ENCODE data around the gene DSCAM.

DNA sequence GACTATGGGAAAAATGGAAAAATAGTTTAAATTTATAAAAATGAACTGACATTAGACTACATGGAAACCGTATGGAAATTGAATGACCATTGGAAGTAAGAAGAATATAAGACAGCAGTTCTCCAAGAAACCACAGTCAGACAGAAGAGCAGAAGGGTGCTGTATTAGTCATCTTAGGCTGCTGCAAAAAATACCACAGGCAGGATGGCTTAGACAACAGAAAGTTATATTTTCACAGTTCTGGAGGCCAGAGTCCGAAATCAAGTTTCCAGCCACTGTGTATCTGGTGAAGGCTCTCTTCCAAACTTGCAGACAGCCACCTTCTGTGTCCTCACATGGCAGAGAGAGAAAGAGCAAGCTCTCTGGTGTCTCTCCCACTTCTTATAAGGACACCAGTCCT, 175.2 kb downstream of the DSCAM start:
- TF ChIP-seq POLR2A (IDR thresholded peaks at IDR 0.05; ENCODE audit: low read depth, low read length) (no peak), MAX (IDR thresholded peaks at IDR 0.05; ENCODE audit: insufficient read depth, insufficient read length) (no peak), POLR2AphosphoS5 (IDR thresholded peaks at IDR 0.05; ENCODE audit: insufficient read depth, low read depth, low read length) (no peak), GATA2 (IDR thresholded peaks at IDR 0.05; ENCODE audit: insufficient read depth, insufficient read length, low read depth, low read length) (no peak), MYC (IDR thresholded peaks at IDR 0.05; ENCODE audit: low read depth, low read length) (no peak), EZH2 (IDR thresholded peaks at IDR 0.05; ENCODE audit: borderline replicate concordance, low read depth, low read length, severe bottlenecking) (no peak), JUN (IDR thresholded peaks at IDR 0.05; ENCODE audit: borderline replicate concordance, insufficient read depth, insufficient read length, low read depth) (no peak), FOS (IDR thresholded peaks at IDR 0.05; ENCODE audit: borderline replicate concordance, insufficient read depth, low read length) (no peak)
- TF ChIP-seq, protein P1, sequence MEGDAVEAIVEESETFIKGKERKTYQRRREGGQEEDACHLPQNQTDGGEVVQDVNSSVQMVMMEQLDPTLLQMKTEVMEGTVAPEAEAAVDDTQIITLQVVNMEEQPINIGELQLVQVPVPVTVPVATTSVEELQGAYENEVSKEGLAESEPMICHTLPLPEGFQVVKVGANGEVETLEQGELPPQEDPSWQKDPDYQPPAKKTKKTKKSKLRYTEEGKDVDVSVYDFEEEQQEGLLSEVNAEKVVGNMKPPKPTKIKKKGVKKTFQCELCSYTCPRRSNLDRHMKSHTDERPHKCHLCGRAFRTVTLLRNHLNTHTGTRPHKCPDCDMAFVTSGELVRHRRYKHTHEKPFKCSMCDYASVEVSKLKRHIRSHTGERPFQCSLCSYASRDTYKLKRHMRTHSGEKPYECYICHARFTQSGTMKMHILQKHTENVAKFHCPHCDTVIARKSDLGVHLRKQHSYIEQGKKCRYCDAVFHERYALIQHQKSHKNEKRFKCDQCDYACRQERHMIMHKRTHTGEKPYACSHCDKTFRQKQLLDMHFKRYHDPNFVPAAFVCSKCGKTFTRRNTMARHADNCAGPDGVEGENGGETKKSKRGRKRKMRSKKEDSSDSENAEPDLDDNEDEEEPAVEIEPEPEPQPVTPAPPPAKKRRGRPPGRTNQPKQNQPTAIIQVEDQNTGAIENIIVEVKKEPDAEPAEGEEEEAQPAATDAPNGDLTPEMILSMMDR (IDR thresholded peaks at IDR 0.05; ENCODE audit: extremely low read depth in 1 of 2, insufficient read depth in 1 of 2, low read depth in 1 of 2, low read length in 2 of 2): no peak
